ENCODE results near the gene MBP.

DNA sequence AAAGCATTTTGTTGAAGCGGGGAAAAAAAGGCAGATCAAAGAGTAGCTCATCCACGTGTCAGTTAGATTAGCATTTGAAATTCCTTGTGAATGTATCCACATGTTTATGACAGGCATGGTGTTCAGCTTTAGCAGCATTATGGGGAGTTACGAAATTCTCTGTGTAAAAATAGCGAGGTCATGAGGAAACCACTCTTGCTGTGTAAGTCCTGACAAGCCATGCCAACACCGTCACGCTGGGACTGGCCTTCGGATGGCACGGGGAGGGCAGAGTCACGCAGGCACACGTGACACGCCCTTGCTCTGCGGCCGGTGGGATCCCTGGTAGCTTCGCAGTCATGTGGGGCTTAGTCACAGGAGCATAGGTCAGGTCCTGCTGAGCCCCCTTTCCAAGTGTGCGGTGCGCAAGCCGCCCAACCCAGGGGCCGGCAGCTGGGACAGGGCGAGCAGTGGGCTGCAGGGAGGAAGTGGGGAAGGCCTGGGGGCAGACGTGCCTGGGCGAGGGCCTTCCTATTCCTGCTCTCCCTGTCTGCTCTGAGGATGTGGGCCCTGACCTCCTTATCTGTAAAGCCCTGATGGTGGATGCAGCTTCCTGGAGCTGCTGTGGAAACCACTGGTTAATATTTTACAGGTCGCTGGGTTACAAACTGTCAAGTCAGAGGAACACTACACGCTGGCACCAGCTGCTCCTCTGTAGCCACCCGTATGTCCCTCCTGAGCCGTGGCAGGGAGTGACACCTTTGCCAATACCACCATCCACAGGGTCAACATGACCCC lies 18.0 kb downstream of the MBP start:
- TF ChIP-seq, protein P1, sequence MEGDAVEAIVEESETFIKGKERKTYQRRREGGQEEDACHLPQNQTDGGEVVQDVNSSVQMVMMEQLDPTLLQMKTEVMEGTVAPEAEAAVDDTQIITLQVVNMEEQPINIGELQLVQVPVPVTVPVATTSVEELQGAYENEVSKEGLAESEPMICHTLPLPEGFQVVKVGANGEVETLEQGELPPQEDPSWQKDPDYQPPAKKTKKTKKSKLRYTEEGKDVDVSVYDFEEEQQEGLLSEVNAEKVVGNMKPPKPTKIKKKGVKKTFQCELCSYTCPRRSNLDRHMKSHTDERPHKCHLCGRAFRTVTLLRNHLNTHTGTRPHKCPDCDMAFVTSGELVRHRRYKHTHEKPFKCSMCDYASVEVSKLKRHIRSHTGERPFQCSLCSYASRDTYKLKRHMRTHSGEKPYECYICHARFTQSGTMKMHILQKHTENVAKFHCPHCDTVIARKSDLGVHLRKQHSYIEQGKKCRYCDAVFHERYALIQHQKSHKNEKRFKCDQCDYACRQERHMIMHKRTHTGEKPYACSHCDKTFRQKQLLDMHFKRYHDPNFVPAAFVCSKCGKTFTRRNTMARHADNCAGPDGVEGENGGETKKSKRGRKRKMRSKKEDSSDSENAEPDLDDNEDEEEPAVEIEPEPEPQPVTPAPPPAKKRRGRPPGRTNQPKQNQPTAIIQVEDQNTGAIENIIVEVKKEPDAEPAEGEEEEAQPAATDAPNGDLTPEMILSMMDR (IDR thresholded peaks at IDR 0.05), result no peak
- TF ChIP-seq POLR2AphosphoS5 (IDR thresholded peaks at IDR 0.05; ENCODE audit: low read depth, low read length), result peak; percentile 15; the same call in 1 of the 2 replicates
- TF ChIP-seq, protein P2, sequence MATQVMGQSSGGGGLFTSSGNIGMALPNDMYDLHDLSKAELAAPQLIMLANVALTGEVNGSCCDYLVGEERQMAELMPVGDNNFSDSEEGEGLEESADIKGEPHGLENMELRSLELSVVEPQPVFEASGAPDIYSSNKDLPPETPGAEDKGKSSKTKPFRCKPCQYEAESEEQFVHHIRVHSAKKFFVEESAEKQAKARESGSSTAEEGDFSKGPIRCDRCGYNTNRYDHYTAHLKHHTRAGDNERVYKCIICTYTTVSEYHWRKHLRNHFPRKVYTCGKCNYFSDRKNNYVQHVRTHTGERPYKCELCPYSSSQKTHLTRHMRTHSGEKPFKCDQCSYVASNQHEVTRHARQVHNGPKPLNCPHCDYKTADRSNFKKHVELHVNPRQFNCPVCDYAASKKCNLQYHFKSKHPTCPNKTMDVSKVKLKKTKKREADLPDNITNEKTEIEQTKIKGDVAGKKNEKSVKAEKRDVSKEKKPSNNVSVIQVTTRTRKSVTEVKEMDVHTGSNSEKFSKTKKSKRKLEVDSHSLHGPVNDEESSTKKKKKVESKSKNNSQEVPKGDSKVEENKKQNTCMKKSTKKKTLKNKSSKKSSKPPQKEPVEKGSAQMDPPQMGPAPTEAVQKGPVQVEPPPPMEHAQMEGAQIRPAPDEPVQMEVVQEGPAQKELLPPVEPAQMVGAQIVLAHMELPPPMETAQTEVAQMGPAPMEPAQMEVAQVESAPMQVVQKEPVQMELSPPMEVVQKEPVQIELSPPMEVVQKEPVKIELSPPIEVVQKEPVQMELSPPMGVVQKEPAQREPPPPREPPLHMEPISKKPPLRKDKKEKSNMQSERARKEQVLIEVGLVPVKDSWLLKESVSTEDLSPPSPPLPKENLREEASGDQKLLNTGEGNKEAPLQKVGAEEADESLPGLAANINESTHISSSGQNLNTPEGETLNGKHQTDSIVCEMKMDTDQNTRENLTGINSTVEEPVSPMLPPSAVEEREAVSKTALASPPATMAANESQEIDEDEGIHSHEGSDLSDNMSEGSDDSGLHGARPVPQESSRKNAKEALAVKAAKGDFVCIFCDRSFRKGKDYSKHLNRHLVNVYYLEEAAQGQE (IDR thresholded peaks at IDR 0.05; ENCODE audit: insufficient read depth in 1 of 2, low read depth in 2 of 2, low read length in 1 of 2), result no peak
